Naive thymus-derived CD4-positive, alpha-beta T cell (primary cell): ENCODE results near the gene GRIA1. TPM values are rescaled to one million over a fixed set of nuclear protein-coding genes. Genes with fewer than 3 reads are reported as not detected.

ENCODE experiments used
- ATAC-seq: fragments of 150-1000 bp; cut with Tn5 transposase; 2 replicates; pipeline ENCODE4 v1.10.0; 2021; ENCODE audit warnings: mild to moderate bottlenecking, moderate library complexity
- CTCF ChIA-PET: fragments of 350-600 bp; sonication (Branson Sonifier 250); formaldehyde crosslinking; loops from one replicate; lab custom pipeline; 2021; ENCODE audit warnings: antibody characterized with exemption; lab: Charles Lee
- POLR2A ChIA-PET: fragments of 350-600 bp; sonication (Branson Sonifier 250); formaldehyde crosslinking; loops from one replicate; lab custom pipeline; 2021; ENCODE audit warnings: antibody characterized with exemption, inconsistent platforms; lab: Charles Lee
- DNase-seq, 9 donors: peaks; one replicate each; pipeline versions ENCODE4 v3.0.0 to v3.0.0-alpha.2; 2020 to 2022; ENCODE audit warnings: mixed read lengths in 1 of 9
- H3K27ac ChIP-seq: one replicate; pipeline ENCODE4 v1.7.0; 2013; ENCODE audit warnings: mild to moderate bottlenecking, low read depth, low read length, moderate library complexity
- H3K27me3 ChIP-seq, 2 donors: one replicate each; pipeline ENCODE4 v1.7.0; 2013; ENCODE audit warnings: low read length in 2 of 2, mild to moderate bottlenecking in 2 of 2, moderate library complexity in 2 of 2; ENCODE audit not compliant: control insufficient read depth in 2 of 2, insufficient read depth in 2 of 2
- H3K36me3 ChIP-seq, 3 experiments: 1 replicate in 2 of 3; 2 replicates in 1 of 3; pipeline ENCODE4 v1.7.0; 2013; ENCODE audit warnings: low read length in 3 of 3, mild to moderate bottlenecking in 3 of 3, moderate library complexity in 1 of 3; ENCODE audit not compliant: insufficient read depth in 3 of 3, control insufficient read depth in 2 of 3
- H3K4me1 ChIP-seq, 2 donors: one replicate each; pipeline ENCODE4 v1.7.0; 2013; ENCODE audit warnings: low read length in 2 of 2, mild to moderate bottlenecking in 2 of 2, moderate library complexity in 1 of 2; ENCODE audit not compliant: control insufficient read depth in 2 of 2, insufficient read depth in 2 of 2
- H3K4me3 ChIP-seq: 2 replicates; pipeline ENCODE4 v1.7.0; 2013; ENCODE audit warnings: mild to moderate bottlenecking, low read length
- H3K9me3 ChIP-seq, 3 experiments: 1 replicate in 2 of 3; 2 replicates in 1 of 3; pipeline ENCODE4 v1.7.0; 2013; ENCODE audit warnings: low read length in 3 of 3; ENCODE audit not compliant: control insufficient read depth in 2 of 3
- H3K27ac Mint-ChIP-seq, 9 donors: one replicate each; pipeline ENCODE4 v1.8.0; 2020 to 2022; ENCODE audit warnings: mixed read lengths in 9 of 9, mild to moderate bottlenecking in 8 of 9, moderate library complexity in 5 of 9, inconsistent platforms in 2 of 9
- H3K27me3 Mint-ChIP-seq, 5 donors: one replicate each; pipeline ENCODE4 v1.8.0; 2021 to 2022; ENCODE audit warnings: mixed read lengths in 5 of 5, mild to moderate bottlenecking in 1 of 5
- H3K36me3 Mint-ChIP-seq, 5 donors: one replicate each; pipeline ENCODE4 v1.8.0; 2020 to 2022; ENCODE audit warnings: mixed read lengths in 5 of 5, mild to moderate bottlenecking in 3 of 5, inconsistent platforms in 1 of 5
- H3K4me1 Mint-ChIP-seq, 7 donors: one replicate each; pipeline ENCODE4 v1.8.0; 2020 to 2022; ENCODE audit warnings: mixed read lengths in 7 of 7, mild to moderate bottlenecking in 3 of 7, inconsistent platforms in 1 of 7
- H3K4me3 Mint-ChIP-seq, 10 donors: one replicate each; pipeline ENCODE4 v1.8.0; 2020 to 2022; ENCODE audit warnings: mild to moderate bottlenecking in 10 of 10, mixed read lengths in 10 of 10, moderate library complexity in 6 of 10, inconsistent platforms in 2 of 10
- H3K9me3 Mint-ChIP-seq, 11 donors: one replicate each; pipeline ENCODE4 v1.8.0; 2020 to 2022; ENCODE audit warnings: mixed read lengths in 11 of 11, mild to moderate bottlenecking in 4 of 11, inconsistent platforms in 1 of 11, moderate library complexity in 1 of 11
- intact Hi-C, 2 donors: fragments of 100-400 bp; cut with micrococcal nuclease; formaldehyde crosslinking; loops; one replicate each; pipeline ENCODE4 v1.15.1; 2023
- polyA plus RNA-seq, 2 donors: library from polyadenylated mRNA; unstranded; fragments of 300-500 nt; fragmentation: Illumina TruSeq; gene quantifications; one replicate each; pipeline ENCODE4 v1.2.3, GENCODE V29; 2021
- total RNA-seq, 6 experiments: library from RNA in 5 of 6; stranded (reverse) in 5 of 6; gene quantifications; 1 replicate in 5 of 6; 2 replicates in 1 of 6; pipeline ENCODE4 v1.2.3 and lab custom pipeline; 2021 to 2026

The GRIA1 gene
- total and polyA plus RNA-seq, 7 experiments from 2014 or later, result not detected

GRCh38 chr5:153513156-153513555 is 22.7 kb downstream of the GRIA1 start:
- Histone ChIP-seq H3K27ac (no peak overlapping the region), H3K27me3 (no peaks in the 10 kb centered on the region), H3K4me3 (no peak overlapping the region), H3K4me1 (no peaks in the 10 kb centered on the region), H3K36me3 (no peaks in the 10 kb centered on the region), H3K9me3 (no peaks in the 10 kb centered on the region)
- intact Hi-C loops, result no loop called here
- POLR2A ChIA-PET, result no interaction called here
- Mint-ChIP-seq H3K27me3 (peaks cover 0 to 6% (median 0%) of the 10 kb centered on the region in 5 donors), H3K4me3 (no peak overlapping the region), H3K9me3 (peaks cover 0 to 10% (median 3%) of the 10 kb centered on the region in 11 donors), H3K27ac (no peak overlapping the region), H3K4me1 (peaks cover 0 to 8% (median 0%) of the 10 kb centered on the region in 7 donors), H3K36me3 (no peaks in the 10 kb centered on the region)
- DNase-seq (no peak), ATAC-seq (no peak)
- CTCF ChIA-PET, result no interaction called here

- Mint-ChIP-seq H3K27ac (no peak overlapping the region), H3K36me3 (no peaks in the 10 kb centered on the region), H3K4me1 (peaks cover 0 to under 1% (median 0%) of the 10 kb centered on the region in 7 donors), H3K9me3 (peaks cover 0 to 6% (median 3%) of the 10 kb centered on the region in 11 donors), H3K4me3 (no peak overlapping the region), H3K27me3 (peaks cover 0 to 6% (median 0%) of the 10 kb centered on the region in 5 donors)
- Histone ChIP-seq H3K27ac (no peak overlapping the region), H3K4me3 (no peak overlapping the region), H3K4me1 (no peaks in the 10 kb centered on the region), H3K27me3 (no peaks in the 10 kb centered on the region), H3K9me3 (no peaks in the 10 kb centered on the region), H3K36me3 (no peaks in the 10 kb centered on the region)
- ATAC-seq, result no peak
- ChIA-PET POLR2A (no interaction called here), CTCF (no interaction called here)
- intact Hi-C loops, result no loop called here
- DNase-seq, result no peak
These were observed 24.8 kb downstream of the GRIA1 start for GRCh38 chr5:153515301-153515700.

GRCh38 chr5:153516504-153517240 is 26.2 kb downstream of the GRIA1 start:
- Mint-ChIP-seq H3K4me1 (no peaks in the 10 kb centered on the region), H3K27me3 (peaks cover 0 to 6% (median 0%) of the 10 kb centered on the region in 5 donors), H3K4me3 (no peak overlapping the region), H3K9me3 (peaks cover 0 to 6% (median 3%) of the 10 kb centered on the region in 11 donors), H3K36me3 (no peaks in the 10 kb centered on the region), H3K27ac (no peak overlapping the region)
- H3K4me3 ChIP-seq, result no peak overlapping the region
- intact Hi-C loops, result no loop called here
- no peaks in the 10 kb centered on the region for H3K36me3 ChIP-seq
- H3K27ac ChIP-seq, result no peak overlapping the region
- DNase-seq (no peak), ATAC-seq (no peak)
- ChIA-PET CTCF (no interaction called here), POLR2A (no interaction called here)
- no peaks in the 10 kb centered on the region for H3K4me1 ChIP-seq
- no peaks in the 10 kb centered on the region for H3K9me3 ChIP-seq
- no peaks in the 10 kb centered on the region for H3K27me3 ChIP-seq

- no peak overlapping the region for H3K4me3 Mint-ChIP-seq
- Histone ChIP-seq H3K36me3 (no peaks in the 10 kb centered on the region), H3K27ac (no peak overlapping the region), H3K9me3 (no peaks in the 10 kb centered on the region), H3K4me1 (no peaks in the 10 kb centered on the region), H3K4me3 (no peak overlapping the region), H3K27me3 (no peaks in the 10 kb centered on the region)
- H3K36me3 Mint-ChIP-seq, result no peaks in the 10 kb centered on the region
- ChIA-PET CTCF (no interaction called here), POLR2A (no interaction called here)
- ATAC-seq (no peak), DNase-seq (no peak)
- peaks cover 0 to 6% (median 3%) of the 10 kb centered on the region in 11 donors for H3K9me3 Mint-ChIP-seq
- no peak overlapping the region for H3K27ac Mint-ChIP-seq
- H3K27me3 Mint-ChIP-seq, result peaks cover 0 to 6% (median 0%) of the 10 kb centered on the region in 5 donors
- no peaks in the 10 kb centered on the region for H3K4me1 Mint-ChIP-seq
- intact Hi-C loops, result no loop called here
These were observed 26.8 kb downstream of the GRIA1 start for GRCh38 chr5:153517241-153517611.

GRCh38 chr5:153520137-153520536 is 29.7 kb downstream of the GRIA1 start:
- Mint-ChIP-seq H3K4me3 (no peak overlapping the region), H3K36me3 (no peaks in the 10 kb centered on the region), H3K9me3 (peaks cover 0 to 6% (median 0%) of the 10 kb centered on the region in 11 donors), H3K27me3 (peaks cover 0 to 4% (median 0%) of the 10 kb centered on the region in 5 donors), H3K4me1 (no peaks in the 10 kb centered on the region), H3K27ac (no peak overlapping the region)
- DNase-seq (no peak), ATAC-seq (no peak)
- Histone ChIP-seq H3K27me3 (no peaks in the 10 kb centered on the region), H3K27ac (no peak overlapping the region), H3K9me3 (no peaks in the 10 kb centered on the region), H3K4me3 (no peak overlapping the region), H3K4me1 (no peaks in the 10 kb centered on the region), H3K36me3 (no peaks in the 10 kb centered on the region)
- POLR2A ChIA-PET, result no interaction called here
- intact Hi-C loops, result no loop called here
- CTCF ChIA-PET, result no interaction called here

GRCh38 chr5:153520952-153521351 is 30.5 kb downstream of the GRIA1 start:
- Mint-ChIP-seq H3K4me1 (no peaks in the 10 kb centered on the region), H3K9me3 (peaks cover 0 to 6% (median 0%) of the 10 kb centered on the region in 11 donors), H3K36me3 (no peaks in the 10 kb centered on the region), H3K4me3 (no peak overlapping the region), H3K27ac (no peak overlapping the region), H3K27me3 (no peaks in the 10 kb centered on the region)
- no peaks in the 10 kb centered on the region for H3K36me3 ChIP-seq
- no peak overlapping the region for H3K4me3 ChIP-seq
- ChIA-PET CTCF (no interaction called here), POLR2A (no interaction called here)
- DNase-seq (no peak), ATAC-seq (no peak)
- no peaks in the 10 kb centered on the region for H3K9me3 ChIP-seq
- intact Hi-C loops, result no loop called here
- H3K4me1 ChIP-seq, result no peaks in the 10 kb centered on the region
- no peaks in the 10 kb centered on the region for H3K27me3 ChIP-seq
- H3K27ac ChIP-seq, result no peak overlapping the region

GRCh38 chr5:153523211-153523610 is 32.7 kb downstream of the GRIA1 start:
- CTCF ChIA-PET, result no interaction called here
- H3K4me1 Mint-ChIP-seq, result no peaks in the 10 kb centered on the region
- H3K27me3 Mint-ChIP-seq, result peaks cover 0 to 4% (median 0%) of the 10 kb centered on the region in 5 donors
- intact Hi-C loops, result no loop called here
- ATAC-seq, result no peak
- no peak overlapping the region for H3K4me3 Mint-ChIP-seq
- H3K9me3 ChIP-seq, result no peaks in the 10 kb centered on the region
- no peaks in the 10 kb centered on the region for H3K4me1 ChIP-seq
- no peaks in the 10 kb centered on the region for H3K27me3 ChIP-seq
- H3K36me3 ChIP-seq, result no peaks in the 10 kb centered on the region
- no peaks in the 10 kb centered on the region for H3K36me3 Mint-ChIP-seq
- H3K27ac ChIP-seq, result no peak overlapping the region
- no peak for DNase-seq
- POLR2A ChIA-PET, result no interaction called here
- no peak overlapping the region for H3K4me3 ChIP-seq
- H3K27ac Mint-ChIP-seq, result no peak overlapping the region
- H3K9me3 Mint-ChIP-seq, result peaks cover 0 to 2% (median 0%) of the 10 kb centered on the region in 11 donors
